Spleen (tissue), 7 donors: ENCODE measurements around the gene RNASE9.

ENCODE experiments used
- POLR2A ChIP-seq, 3 donors: fragments of 450-650 bp; IDR thresholded peaks; one replicate each; pipeline ENCODE4 v1.5.1; 2017; ENCODE audit warnings: antibody characterized with exemption in 3 of 3, mild to moderate bottlenecking in 1 of 3
- POLR2AphosphoS5 ChIP-seq, 3 donors: sonication (generic); formaldehyde crosslinking; IDR thresholded peaks; one replicate each; pipeline ENCODE4 v1.5.1; 2017; ENCODE audit warnings: antibody characterized with exemption in 3 of 3
- TF ChIP-seq, protein P1 (sequence below), 11 experiments: fragments of 200-600 bp in 7 of 11; fragments of 450-650 bp in 4 of 11; sonication (generic) in 4 of 11; IDR thresholded peaks in 8 of 11; conservative IDR thresholded peaks in 3 of 11; 1 replicate in 7 of 11; 2 replicates in 4 of 11; pipeline versions ENCODE4 v1.4.0 to v1.8.0; 2016 to 2021; ENCODE audit warnings: antibody characterized with exemption in 11 of 11, inconsistent platforms in 4 of 11, mild to moderate bottlenecking in 1 of 11
- donor health status: DM: no; HTN: no; CAD: no; lungs with moderate emphysema.
- donor health status: DM: no; HTN: no; CAD: no.
- donor health status: DM: no; HTN: no; CAD: no.

DNA sequence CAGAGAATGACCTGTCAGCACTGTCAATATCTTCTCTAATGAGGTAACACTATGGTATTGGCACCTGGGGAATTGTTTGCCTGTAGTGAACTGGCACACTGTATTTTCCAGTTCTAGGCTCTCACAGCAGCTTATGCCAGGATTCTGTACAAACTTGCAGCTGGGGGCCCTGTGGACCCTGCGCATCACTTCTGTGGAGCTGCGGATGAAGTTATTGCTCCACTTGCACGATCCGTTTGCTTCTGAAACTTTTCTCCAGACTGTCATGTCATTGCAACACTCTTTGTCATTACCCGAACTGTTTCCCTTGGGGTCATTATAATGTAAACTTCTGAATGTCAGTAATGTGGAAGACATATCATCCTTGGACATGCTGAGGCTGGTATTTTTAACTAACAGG is 23.1 kb upstream of the RNASE9 start:
- TF ChIP-seq, protein P1, sequence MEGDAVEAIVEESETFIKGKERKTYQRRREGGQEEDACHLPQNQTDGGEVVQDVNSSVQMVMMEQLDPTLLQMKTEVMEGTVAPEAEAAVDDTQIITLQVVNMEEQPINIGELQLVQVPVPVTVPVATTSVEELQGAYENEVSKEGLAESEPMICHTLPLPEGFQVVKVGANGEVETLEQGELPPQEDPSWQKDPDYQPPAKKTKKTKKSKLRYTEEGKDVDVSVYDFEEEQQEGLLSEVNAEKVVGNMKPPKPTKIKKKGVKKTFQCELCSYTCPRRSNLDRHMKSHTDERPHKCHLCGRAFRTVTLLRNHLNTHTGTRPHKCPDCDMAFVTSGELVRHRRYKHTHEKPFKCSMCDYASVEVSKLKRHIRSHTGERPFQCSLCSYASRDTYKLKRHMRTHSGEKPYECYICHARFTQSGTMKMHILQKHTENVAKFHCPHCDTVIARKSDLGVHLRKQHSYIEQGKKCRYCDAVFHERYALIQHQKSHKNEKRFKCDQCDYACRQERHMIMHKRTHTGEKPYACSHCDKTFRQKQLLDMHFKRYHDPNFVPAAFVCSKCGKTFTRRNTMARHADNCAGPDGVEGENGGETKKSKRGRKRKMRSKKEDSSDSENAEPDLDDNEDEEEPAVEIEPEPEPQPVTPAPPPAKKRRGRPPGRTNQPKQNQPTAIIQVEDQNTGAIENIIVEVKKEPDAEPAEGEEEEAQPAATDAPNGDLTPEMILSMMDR (IDR thresholded peaks at IDR 0.05 in 8 of 11, conservative IDR thresholded peaks at IDR 0.05 in 3 of 11) = no peak
- TF ChIP-seq POLR2A (IDR thresholded peaks at IDR 0.05) (no peak), POLR2AphosphoS5 (IDR thresholded peaks at IDR 0.05) (no peak)
